K562 (cell line): ENCODE results near the gene TMC2. TPM values are rescaled to one million over a fixed set of nuclear protein-coding genes. Genes with fewer than 3 reads are reported as not detected.

Experiments
- BACH1 ChIP-seq: fragments of 200-800 bp; sonication (Bioruptor generic); IDR thresholded peaks from 2 replicates; pipeline ENCODE4 v1.6.1; 2016; ENCODE audit warnings: missing genetic modification characterization, missing compliant biosample characterization
- E2F6 ChIP-seq, 2 experiments: IDR thresholded peaks; 2 replicates each; pipeline ENCODE4 v1.6.1; 2011; ENCODE audit warnings: borderline replicate concordance in 1 of 2, control low read depth in 1 of 2, low read depth in 1 of 2, low read length in 1 of 2, mild to moderate bottlenecking in 1 of 2, mixed read lengths in 1 of 2, moderate library complexity in 1 of 2; ENCODE audit not compliant: insufficient read depth in 1 of 2, insufficient read length in 1 of 2, poor library complexity in 1 of 2, severe bottlenecking in 1 of 2; ENCODE audit errors: extremely low read depth in 1 of 2
- HDAC1 ChIP-seq, 2 experiments: fragments of 450-650 bp; IDR thresholded peaks; 2 replicates each; pipeline ENCODE4 v1.6.1; 2016 to 2017; ENCODE audit warnings: inconsistent platforms in 1 of 2, mild to moderate bottlenecking in 1 of 2, moderate library complexity in 1 of 2
- HNRNPUL1 ChIP-seq: fragments of 200-400 bp; formaldehyde crosslinking; IDR thresholded peaks from 2 replicates; pipeline ENCODE4 v1.6.1; 2017; ENCODE audit warnings: low read length
- L3MBTL2 ChIP-seq: fragments of 450-650 bp; IDR thresholded peaks from 2 replicates; pipeline ENCODE4 v1.6.1; 2016; ENCODE audit warnings: mild to moderate bottlenecking, moderate library complexity
- NFYB ChIP-seq: IDR thresholded peaks from 2 replicates; pipeline ENCODE4 v1.6.1; 2011; ENCODE audit warnings: mild to moderate bottlenecking, moderate library complexity; ENCODE audit not compliant: insufficient read length; ENCODE audit errors: extremely low read depth
- SMAD3 ChIP-seq: fragments of 450-650 bp; formaldehyde crosslinking; conservative IDR thresholded peaks from 2 replicates; pipeline ENCODE4 v1.4.0; 2020; ENCODE audit warnings: mild to moderate bottlenecking
- SREBF2 ChIP-seq: sonication (generic); formaldehyde crosslinking; IDR thresholded peaks from 2 replicates; pipeline ENCODE4 v1.4.0; 2020; ENCODE audit warnings: mild to moderate bottlenecking, missing genetic modification reagents
- STAT5A ChIP-seq: IDR thresholded peaks from 2 replicates; pipeline ENCODE4 v1.6.1; 2012; ENCODE audit warnings: low read length, inconsistent platforms, borderline replicate concordance
- ZBTB33 ChIP-seq: sonication (generic); formaldehyde crosslinking; IDR thresholded peaks from 2 replicates; pipeline ENCODE4 v1.8.1; 2023; ENCODE audit warnings: mild to moderate bottlenecking, missing genetic modification reagents
- ZBTB40 ChIP-seq, 2 experiments: fragments of 450-650 bp in 1 of 2; sonication (generic) in 1 of 2; formaldehyde crosslinking in 1 of 2; IDR thresholded peaks; 2 replicates each; pipeline versions ENCODE4 v1.7.1 to v1.9.0; 2016 to 2022; ENCODE audit warnings: inconsistent platforms in 1 of 2, mild to moderate bottlenecking in 1 of 2, missing genetic modification reagents in 1 of 2
- polyA plus RNA-seq, 8 experiments: library from polyadenylated mRNA; depleted of rRNA in 4 of 8; stranded (reverse) in 5 of 8; unstranded in 3 of 8; fragments of >200 nt; fragmentation: Nextera tagmentation in 2 of 8; fragmentation: Illumina TruSeq in 1 of 8; extraction: Ambion mirVana in 2 of 8; extraction: Trizol in 1 of 8; gene quantifications; 2 replicates each; pipeline versions ENCODE4 v1.2.1 to v1.2.3, GENCODE V29; 2011 to 2014; ENCODE audit warnings: inconsistent platforms in 1 of 8, missing spikeins in 1 of 8
- total RNA-seq, 7 experiments: library from RNA; depleted of rRNA in 6 of 7; stranded (reverse); fragments of >200 nt in 6 of 7; fragmentation: Illumina TruSeq in 2 of 7; extraction: Trizol in 2 of 7; gene quantifications; 2 replicates each; pipeline versions ENCODE4 v1.2.1 to v1.2.3, GENCODE V29; 2011 to 2021; ENCODE audit warnings: low replicate concordance in 1 of 7

Gene TMC2
- total and polyA plus RNA-seq, 9 of the 15 experiments (the other 6 are each of a cell fraction or from before 2014, with no cell fraction given): not detected

GRCh38 chr20:2508631-2509467 is 27.5 kb upstream of the TMC2 start, which contains the start of gene ZNF343 (continued):
- TF ChIP-seq ZBTB33 (CRISPR knock-in tag): 0 out of 2 replicates have a peak, but pooled peaks have one; percentile 35
- TF ChIP-seq STAT5A: no peak
- TF ChIP-seq HNRNPUL1: no peak
- no peak for TF ChIP-seq BACH1 (tag)
- TF ChIP-seq ZBTB40 (IDR thresholded peaks at IDR 0.05): peak; percentile 98
- no peak for TF ChIP-seq ZBTB40 (CRISPR knock-in tag; IDR thresholded peaks at IDR 0.05)
- no peak for TF ChIP-seq SREBF2 (CRISPR knock-in tag)
- TF ChIP-seq E2F6 (IDR thresholded peaks at IDR 0.05; ENCODE audit: borderline replicate concordance in 1 of 2, extremely low read depth in 1 of 2, insufficient read depth in 1 of 2, insufficient read length in 1 of 2, low read depth in 1 of 2, low read length in 1 of 2, poor library complexity in 1 of 2, severe bottlenecking in 1 of 2): peak; percentile 74 to 78
- 0 out of 4 replicates have a peak, but pooled peaks of 1 of the 2 experiments have one; percentile 28 for TF ChIP-seq HDAC1 (IDR thresholded peaks at IDR 0.05)
- no peak for TF ChIP-seq SMAD3
- TF ChIP-seq NFYB: peak; percentile 47
- TF ChIP-seq L3MBTL2: peak; percentile 83
